Osteocyte (in vitro differentiated cells): Measurements from ENCODE around the gene CACTIN. TPM values are rescaled to one million over a fixed set of nuclear protein-coding genes. Genes with fewer than 3 reads are reported as not detected.
"Not testable (repeated sequence)": the region's sequence is repeated elsewhere in the genome, so short reads cannot be mapped to it uniquely, and the experiment has no call there.

Experiments
- DNase-seq: peaks from one replicate; pipeline ENCODE4 v3.0.0; 2021; ENCODE audit warnings: mixed read lengths; ENCODE audit not compliant: unreplicated experiment; ENCODE audit errors: extremely low spot score
- H3K27ac Mint-ChIP-seq: one replicate; pipeline ENCODE4 v1.8.0; 2021; ENCODE audit warnings: mild to moderate bottlenecking, mixed read lengths; ENCODE audit not compliant: unreplicated experiment
- H3K27me3 Mint-ChIP-seq: one replicate; pipeline ENCODE4 v1.8.0; 2021; ENCODE audit warnings: mixed read lengths; ENCODE audit not compliant: unreplicated experiment
- H3K36me3 Mint-ChIP-seq: one replicate; pipeline ENCODE4 v1.8.0; 2021; ENCODE audit warnings: mixed read lengths; ENCODE audit not compliant: unreplicated experiment
- H3K4me1 Mint-ChIP-seq: one replicate; pipeline ENCODE4 v1.8.0; 2021; ENCODE audit warnings: mixed read lengths; ENCODE audit not compliant: unreplicated experiment
- H3K4me3 Mint-ChIP-seq: one replicate; pipeline ENCODE4 v1.8.0; 2021; ENCODE audit warnings: mild to moderate bottlenecking, moderate library complexity, mixed read lengths; ENCODE audit not compliant: unreplicated experiment
- H3K9me3 Mint-ChIP-seq: one replicate; pipeline ENCODE4 v1.8.0; 2021; ENCODE audit warnings: mixed read lengths; ENCODE audit not compliant: unreplicated experiment
- CTCF ChIP-seq: fragments of 200-600 bp; sonication (generic); IDR thresholded peaks from 2 replicates; pipeline ENCODE4 v1.5.0; 2021; ENCODE audit warnings: antibody characterized with exemption, mild to moderate bottlenecking, moderate library complexity
- total RNA-seq: library from RNA; stranded (reverse); gene quantifications from 2 replicates; pipeline ENCODE4 v1.2.1, GENCODE V29; 2021

CACTIN gene
- total RNA-seq, 1 donor from 2014 or later, result 24.7 TPM

GRCh38 chr19:3589439-3589838 lies 37.2 kb downstream of the CACTIN start:
- Mint-ChIP-seq H3K27me3 (peaks cover under 1% of the 10 kb centered on the region), H3K4me3 (no peak overlapping the region), H3K36me3 (no peaks in the 10 kb centered on the region), H3K9me3 (no peaks in the 10 kb centered on the region), H3K27ac (no peak overlapping the region), H3K4me1 (no peaks in the 10 kb centered on the region)
- no peak for DNase-seq
- no peak for TF ChIP-seq CTCF

GRCh38 chr19:3586707-3587346 lies 39.8 kb downstream of the CACTIN start:
- no peak for TF ChIP-seq CTCF
- no peaks in the 10 kb centered on the region for H3K4me1 Mint-ChIP-seq
- no peaks in the 10 kb centered on the region for H3K27me3 Mint-ChIP-seq
- no peak overlapping the region for H3K4me3 Mint-ChIP-seq
- H3K9me3 Mint-ChIP-seq, result no peaks in the 10 kb centered on the region
- no peak for DNase-seq
- no peaks in the 10 kb centered on the region for H3K36me3 Mint-ChIP-seq
- no peak overlapping the region for H3K27ac Mint-ChIP-seq

GRCh38 chr19:3586127-3586626 lies 40.4 kb downstream of the CACTIN start:
- Mint-ChIP-seq H3K4me1 (no peaks in the 10 kb centered on the region), H3K9me3 (no peaks in the 10 kb centered on the region), H3K36me3 (no peaks in the 10 kb centered on the region), H3K27ac (no peak overlapping the region), H3K27me3 (no peaks in the 10 kb centered on the region), H3K4me3 (no peak overlapping the region)
- DNase-seq, result no peak
- TF ChIP-seq CTCF, result peak; percentile 63

- H3K9me3 Mint-ChIP-seq, result no peaks in the 10 kb centered on the region
- DNase-seq, result no peak
- H3K27me3 Mint-ChIP-seq, result no peaks in the 10 kb centered on the region
- no peaks in the 10 kb centered on the region for H3K36me3 Mint-ChIP-seq
- H3K27ac Mint-ChIP-seq, result no peak within 1 kb of the TSS
- H3K4me1 Mint-ChIP-seq, result peaks cover 5% of the 10 kb centered on the region
- TF ChIP-seq CTCF, result no peak
- H3K4me3 Mint-ChIP-seq, result no peak within 1 kb of the TSS
Observed at GRCh38 chr19:3585301-3586126, 41.1 kb downstream of the CACTIN start, which contains the start of gene GIPC3. Gene GIPC3, plus strand, starts transcription at chr19:3585478. Its CDS starts 120 bp downstream, at chr19:3585598.

- not testable (repeated sequence) for H3K9me3 Mint-ChIP-seq, H3K27ac Mint-ChIP-seq, H3K36me3 Mint-ChIP-seq, H3K27me3 Mint-ChIP-seq, DNase-seq, H3K4me3 Mint-ChIP-seq
- peaks cover 18% of the 10 kb centered on the region for H3K4me1 Mint-ChIP-seq
Observed at GRCh38 chr19:3584036-3584802, 42.4 kb downstream of the CACTIN start.

- H3K27ac Mint-ChIP-seq, H3K36me3 Mint-ChIP-seq: not testable (repeated sequence)
Observed at GRCh38 chr19:3581792-3582191, 44.8 kb downstream of the CACTIN start.

More at GRCh38 chr19:3581792-3582191, 44.8 kb downstream of the CACTIN start:
- DNase-seq, H3K27me3 Mint-ChIP-seq, H3K4me3 Mint-ChIP-seq, H3K9me3 Mint-ChIP-seq: not testable (repeated sequence)
- H3K4me1 Mint-ChIP-seq, result peaks cover 19% of the 10 kb centered on the region
